Activated T-cell treated with anti-CD3 and anti-CD28 coated beads, Interleukin-2, amount 50 U/mL, for 48 hours (primary cell): ENCODE data around the gene SRC.
A peak's percentile ranks its signal among the peaks of the same experiment; 100 is the strongest.

Experiments
- DNase-seq, 2 experiments: peaks; one replicate each; pipeline ENCODE4 v3.0.0-alpha.2; 2020

Gene SRC

GRCh38 chr20:37385176-37385575 is 39.2 kb downstream of the SRC start:
- no peak for DNase-seq

- DNase-seq, result no peak
Observed at GRCh38 chr20:37385659-37386504, 39.9 kb downstream of the SRC start.

GRCh38 chr20:37386505-37387251 is 40.7 kb downstream of the SRC start:
- no peak for DNase-seq

- no peak for DNase-seq
Observed at GRCh38 chr20:37387519-37388269, 41.8 kb downstream of the SRC start.

GRCh38 chr20:37388831-37389230 is 42.9 kb downstream of the SRC start:
- no peak for DNase-seq

- DNase-seq, result no peak
Observed at GRCh38 chr20:37389241-37389747, 43.4 kb downstream of the SRC start.

GRCh38 chr20:37389844-37390275 is 43.9 kb downstream of the SRC start:
- no peak for DNase-seq

- DNase-seq, result no peak
Observed at GRCh38 chr20:37390503-37390890, 44.6 kb downstream of the SRC start.

GRCh38 chr20:37390891-37391525 is 45.1 kb downstream of the SRC start:
- no peak for DNase-seq

GRCh38 chr20:37392441-37393195 is 46.7 kb downstream of the SRC start:
- DNase-seq, result peak in 1 of 2 experiments; percentile 55

GRCh38 chr20:37393196-37393862 is 47.4 kb downstream of the SRC start:
- no peak for DNase-seq

GRCh38 chr20:37393863-37394542 is 48.1 kb downstream of the SRC start:
- DNase-seq, result no peak

- no peak for DNase-seq
Observed at GRCh38 chr20:37394543-37395409, 48.8 kb downstream of the SRC start.

GRCh38 chr20:37395410-37395797 is 49.5 kb downstream of the SRC start:
- no peak for DNase-seq

- DNase-seq, result no peak
Observed at GRCh38 chr20:37395921-37396415, 50.0 kb downstream of the SRC start.

- no peak for DNase-seq
Observed at GRCh38 chr20:37396416-37397075, 50.6 kb downstream of the SRC start.

GRCh38 chr20:37397076-37397953 is 51.4 kb downstream of the SRC start:
- no peak for DNase-seq
